Epithelial cell of proximal tubule (primary cell): ENCODE data around the gene GMPR2. TPM values are rescaled to one million over a fixed set of nuclear protein-coding genes. Genes with fewer than 3 reads are reported as not detected.

Experiments used
- DNase-seq: peaks from one replicate; pipeline ENCODE4 v3.0.0-alpha.2; 2011; ENCODE audit warnings: low read depth
- H3K4me3 ChIP-seq: 2 replicates; pipeline ENCODE4 v1.5.1; 2011; ENCODE audit warnings: low read depth, mild to moderate bottlenecking, low read length
- CTCF ChIP-seq: conservative IDR thresholded peaks from 2 replicates; pipeline ENCODE4 v1.5.1; 2012; ENCODE audit warnings: low read depth, mild to moderate bottlenecking, low read length
- total RNA-seq: library from RNA; depleted of rRNA; stranded (reverse); fragments of >200 nt; gene quantifications from 2 replicates; pipeline ENCODE4 v1.2.3, GENCODE V29; 2015

The GMPR2 gene
- total RNA-seq, 1 donor from 2014 or later: 136 TPM

- DNase-seq: no peak
- H3K4me3 ChIP-seq: peak overlapping the region; percentile 93
- no peak for TF ChIP-seq CTCF
These were observed 45.2 kb upstream of the GMPR2 start for GRCh38 chr14:24187539-24187915.

- H3K4me3 ChIP-seq: peak within 1 kb of the TSS; percentile 93
- peak; percentile 84 for DNase-seq
- TF ChIP-seq CTCF: no peak
These were observed 44.3 kb upstream of the GMPR2 start, which contains the start of gene IPO4 for GRCh38 chr14:24188251-24189058. IPO4 (minus strand) TSS chr14:24188816; CDS start chr14:24188787, 29 bp downstream.

GRCh38 chr14:24189059-24189375 is 43.7 kb upstream of the GMPR2 start:
- no peak for TF ChIP-seq CTCF
- peak overlapping the region; percentile 93 for H3K4me3 ChIP-seq
- DNase-seq: no peak

- TF ChIP-seq CTCF: no peak
- H3K4me3 ChIP-seq: no peak overlapping the region
- no peak for DNase-seq
These were observed 43.3 kb upstream of the GMPR2 start for GRCh38 chr14:24189460-24189859.

- DNase-seq: no peak
- no peak overlapping the region for H3K4me3 ChIP-seq
- TF ChIP-seq CTCF: no peak
These were observed 42.3 kb upstream of the GMPR2 start for GRCh38 chr14:24190416-24190815.

- no peak for DNase-seq
- H3K4me3 ChIP-seq: no peak overlapping the region
- TF ChIP-seq CTCF: no peak
These were observed 39.8 kb upstream of the GMPR2 start for GRCh38 chr14:24192933-24193332.
